SIG-M5 treated with dmso at 0.1 percent for 504 hours (cell line): ENCODE data around the gene TRIP11.

Source experiments
- DNase-seq: peaks from one replicate; lab custom pipeline; 2025; ENCODE audit not compliant: unreplicated experiment; lab: John Stamatoyannopoulos, UW

The TRIP11 gene

GRCh38 chr14:91961297-91962220, 78.3 kb downstream of the TRIP11 start:
- DNase-seq = no peak

DNA sequence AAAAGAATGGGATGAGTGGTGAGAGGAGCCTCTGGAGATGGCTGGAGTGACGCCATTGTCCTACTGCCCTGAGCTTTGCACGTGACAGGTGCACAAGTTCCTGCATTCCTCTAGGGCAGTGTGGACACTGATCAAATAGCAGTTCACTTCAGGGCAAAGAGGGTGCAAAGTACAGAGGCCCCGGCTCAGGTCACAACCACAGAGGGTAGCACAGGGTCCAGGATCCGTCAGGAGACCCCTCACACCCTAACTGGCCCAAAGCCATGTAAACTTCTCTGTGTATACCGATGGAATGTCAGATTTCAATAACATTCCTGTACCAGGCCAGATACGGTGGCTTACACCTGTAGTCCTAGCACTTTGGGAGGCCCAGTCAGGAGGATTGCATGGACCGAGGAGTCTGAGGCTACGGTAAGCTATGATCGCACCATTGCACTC, 82.0 kb downstream of the TRIP11 start:
- no peak for DNase-seq

DNA sequence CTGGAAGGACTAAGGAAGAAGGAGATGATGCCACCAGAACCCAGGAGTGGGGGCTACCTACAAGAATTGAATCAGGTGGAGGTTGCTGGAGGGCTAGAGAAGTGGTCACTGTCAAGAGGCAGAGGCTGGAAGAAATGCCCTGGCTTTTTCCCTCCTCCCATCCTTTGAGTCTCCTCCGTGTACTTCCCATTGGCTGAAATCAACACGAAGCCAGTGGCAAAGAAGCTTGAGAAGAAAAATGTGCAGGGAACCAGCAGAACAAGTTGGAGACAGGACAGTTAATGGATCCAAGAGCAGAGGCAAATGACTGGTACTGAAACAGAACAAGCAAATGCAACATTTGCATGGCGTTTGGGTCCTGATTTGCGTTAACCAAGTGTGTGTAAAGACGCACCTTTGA, 83.2 kb downstream of the TRIP11 start:
- DNase-seq = no peak

DNA sequence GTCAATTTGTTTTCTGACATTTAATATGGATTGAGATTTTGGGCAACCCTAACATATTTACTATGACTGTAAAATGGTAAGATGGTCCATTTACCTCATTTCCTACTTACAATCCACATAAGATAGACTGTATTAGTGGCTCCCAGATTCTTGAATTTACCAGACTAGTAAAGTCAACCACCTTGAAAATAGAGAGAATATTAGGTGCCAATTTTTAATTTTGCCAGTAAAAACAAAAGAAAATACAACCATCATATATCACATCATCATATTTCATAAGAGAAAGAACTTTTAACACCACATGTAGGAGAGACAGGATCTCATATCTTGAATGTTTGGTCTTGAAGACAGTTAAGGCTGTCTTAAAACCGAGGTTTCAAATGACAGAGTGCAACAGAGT, 84.7 kb downstream of the TRIP11 start:
- no peak for DNase-seq

- DNase-seq = no peak
Observed at GRCh38 chr14:91953170-91953985, 86.5 kb downstream of the TRIP11 start.

- no peak for DNase-seq
Observed at GRCh38 chr14:91947475-91948184, 92.2 kb downstream of the TRIP11 start, which contains the start of gene FBLN5. TSS of gene FBLN5 (minus strand) at chr14:91947694. CDS start at chr14:91947229, 465 bp downstream.

DNA sequence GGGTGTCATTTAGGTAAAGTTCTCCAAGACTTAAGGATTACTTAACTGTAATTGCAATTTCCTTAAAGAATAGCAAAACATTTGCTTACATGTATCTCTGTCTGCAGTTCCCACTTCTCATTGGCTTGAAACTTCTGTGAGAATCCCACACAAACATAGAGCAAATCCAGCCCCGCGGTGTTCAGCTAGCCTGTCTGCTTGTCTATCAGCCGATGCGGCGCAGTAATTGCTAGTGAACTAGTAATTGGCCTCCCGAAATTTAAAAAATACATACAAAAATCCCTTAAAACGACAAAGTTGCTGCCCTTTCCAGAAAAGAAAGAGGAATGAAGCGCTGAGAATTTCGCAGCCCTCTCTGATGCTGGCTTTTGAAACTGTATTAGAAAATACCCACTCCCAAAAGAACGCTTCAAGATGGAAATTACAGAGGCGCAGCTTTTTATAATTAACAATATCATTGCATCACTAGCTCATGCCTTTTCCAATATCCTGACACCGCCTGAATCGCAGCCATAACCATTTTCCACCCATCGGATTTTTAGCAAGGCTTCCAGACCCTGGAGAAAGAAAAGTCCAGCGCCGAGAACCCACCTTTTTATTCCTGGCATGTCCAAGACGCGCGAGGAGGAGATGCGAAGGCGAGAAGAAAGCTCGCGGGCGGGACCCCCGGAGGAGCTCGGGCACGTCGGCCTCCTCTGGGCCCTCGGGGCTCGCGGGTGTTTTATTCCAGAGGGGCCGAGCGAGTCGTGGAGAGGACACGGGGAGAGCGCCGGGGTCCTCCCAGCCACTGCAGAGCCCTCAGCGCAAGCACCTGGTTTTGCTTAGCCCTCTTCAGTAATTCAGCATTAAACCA, 93.0 kb downstream of the TRIP11 start:
- no peak for DNase-seq

DNA sequence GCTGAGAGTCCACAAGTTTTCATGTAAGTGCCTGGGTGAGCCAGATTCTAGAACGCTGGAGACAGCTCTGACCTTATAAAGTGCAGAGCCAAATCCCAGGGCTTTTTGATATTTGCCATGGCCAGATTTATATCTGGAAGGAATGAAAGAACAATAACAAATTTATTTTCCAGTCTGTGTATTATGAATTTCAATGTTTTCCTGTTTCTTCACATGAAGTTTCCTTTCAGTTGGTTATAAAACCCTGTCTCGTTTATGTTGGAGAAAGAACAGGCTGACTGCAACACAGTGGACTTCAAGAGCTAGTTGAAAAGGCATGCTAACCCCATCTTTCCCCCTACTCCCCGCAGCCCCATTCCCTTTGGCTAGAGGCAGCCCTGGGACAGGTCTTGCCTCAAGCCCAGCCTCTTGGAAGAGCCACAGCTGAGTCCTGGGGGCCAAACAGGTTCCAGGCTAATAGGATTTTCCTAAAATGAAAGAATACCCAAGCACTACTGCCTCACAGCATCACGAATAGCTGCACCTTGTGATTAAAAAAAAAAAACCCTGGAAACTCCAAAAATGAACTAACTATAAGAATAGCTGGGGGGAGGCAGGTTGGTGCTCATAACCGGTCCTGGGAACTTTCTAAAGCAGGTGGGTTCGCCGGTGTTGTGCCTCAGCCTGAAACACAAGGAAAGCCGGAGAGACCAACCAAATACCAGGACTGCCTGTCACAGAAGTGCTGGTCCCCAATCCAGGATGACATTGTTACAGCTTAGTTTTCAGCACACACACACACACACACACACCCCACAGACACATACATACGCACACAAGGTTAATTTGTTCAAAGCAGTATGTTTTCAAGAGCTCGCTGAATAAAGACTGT, 93.9 kb downstream of the TRIP11 start:
- no peak for DNase-seq

DNA sequence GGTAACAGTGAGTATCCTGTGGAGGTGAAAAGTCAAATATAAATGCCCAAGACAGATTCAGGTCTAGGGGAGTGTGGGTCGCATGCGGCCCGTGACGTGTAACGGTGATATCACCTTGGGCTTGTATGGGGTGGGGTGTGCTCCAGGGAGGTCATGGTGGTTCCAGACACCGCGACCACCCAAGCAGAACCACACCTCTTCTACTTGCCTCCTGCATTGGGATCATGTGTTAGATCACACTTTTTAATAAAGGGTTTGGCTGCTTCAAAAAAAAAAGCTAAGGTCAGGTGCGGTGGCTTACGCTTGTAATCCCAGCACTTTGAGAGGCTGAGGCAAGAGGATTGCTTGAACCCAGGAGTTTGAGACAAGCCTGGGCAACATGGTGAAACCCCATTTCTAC, 96.9 kb downstream of the TRIP11 start:
- no peak for DNase-seq

GRCh38 chr14:91942128-91942527, 97.7 kb downstream of the TRIP11 start:
- no peak for DNase-seq

GRCh38 chr14:91940209-91940608, 99.7 kb downstream of the TRIP11 start:
- no peak for DNase-seq

GRCh38 chr14:91935586-91935985, 104.3 kb downstream of the TRIP11 start:
- no peak for DNase-seq

DNA sequence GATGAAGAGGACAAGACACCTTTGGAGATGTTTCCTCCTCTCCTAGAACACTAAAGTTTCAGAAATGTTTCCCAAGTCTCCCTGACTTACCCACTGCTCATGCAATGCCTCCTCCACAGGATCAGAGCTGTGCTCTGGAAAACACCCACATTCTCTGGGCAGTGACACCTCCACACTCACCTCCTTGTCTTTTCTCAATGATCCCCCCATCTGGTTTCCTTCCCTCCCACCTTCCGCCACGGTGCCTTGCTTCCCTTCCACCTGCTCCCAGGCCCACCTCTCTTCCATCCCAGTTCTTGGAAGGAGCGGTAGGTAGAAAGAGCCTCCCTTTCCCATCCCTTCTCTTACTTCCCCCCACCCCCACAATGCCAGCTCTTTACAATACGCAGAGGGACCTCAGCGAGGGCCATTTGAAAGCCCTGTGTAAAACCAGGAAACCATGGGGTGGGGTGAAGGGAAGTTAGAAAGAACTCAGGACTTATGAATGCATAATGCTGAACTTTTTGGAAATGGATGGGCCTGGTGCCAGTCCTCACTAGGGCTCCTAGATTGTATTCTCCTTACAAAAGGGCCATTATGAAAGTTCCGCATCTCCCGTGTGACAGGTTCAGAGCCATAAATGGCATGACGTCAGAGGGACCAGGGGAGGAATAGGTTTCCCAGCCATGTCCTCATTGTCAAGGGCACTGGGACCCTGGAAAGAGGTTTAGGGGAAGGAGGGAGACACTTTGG, 105.1 kb downstream of the TRIP11 start:
- no peak for DNase-seq

DNA sequence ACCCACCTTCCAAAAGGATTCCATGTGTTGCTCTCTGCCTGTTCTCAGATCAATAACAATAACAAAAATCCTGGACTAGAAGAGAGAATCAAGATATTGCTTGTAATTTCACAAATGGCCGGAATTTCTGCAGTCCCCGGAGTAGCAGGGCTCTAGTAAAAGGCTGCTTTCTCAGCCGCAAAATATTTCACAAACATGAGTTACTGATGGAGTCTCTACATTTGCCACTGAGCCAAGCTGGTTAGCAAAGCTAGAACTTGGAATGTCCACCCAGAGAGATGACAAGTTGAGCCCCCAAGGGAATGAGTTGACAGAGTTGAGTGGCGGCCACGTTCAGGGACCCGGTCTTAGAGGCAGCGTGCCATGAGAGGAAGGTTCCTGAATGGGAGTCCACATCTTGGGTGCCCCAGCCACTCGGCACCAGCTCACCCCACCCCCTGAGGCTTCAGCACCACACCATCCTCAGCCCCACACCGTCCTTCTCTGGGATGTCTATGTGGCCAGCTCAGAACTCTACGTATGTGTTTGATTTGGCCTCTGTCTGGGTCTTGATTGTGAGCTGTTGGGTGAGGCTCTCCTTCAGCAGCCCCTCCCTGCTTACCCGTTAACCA, 108.3 kb downstream of the TRIP11 start:
- no peak for DNase-seq

GRCh38 chr14:91929700-91930099, 110.2 kb downstream of the TRIP11 start:
- no peak for DNase-seq

DNA sequence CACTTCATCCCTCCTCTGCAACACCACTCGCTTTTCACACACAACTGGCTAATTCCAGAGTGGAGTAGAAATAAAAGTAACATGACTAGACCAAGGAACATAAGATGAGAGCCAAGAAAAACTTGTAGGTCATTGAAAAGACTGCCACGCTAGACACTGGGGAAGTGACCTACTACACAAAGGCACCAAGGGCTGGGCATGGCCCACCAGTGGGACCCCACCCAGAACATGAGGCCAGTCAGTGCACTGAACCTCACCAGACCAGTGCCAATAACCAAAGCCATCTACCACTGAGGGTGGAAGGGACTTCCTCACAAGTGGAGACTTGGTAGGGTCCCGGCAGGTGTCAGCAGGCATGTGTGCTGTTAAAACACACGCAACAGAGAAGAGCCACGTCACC, 112.1 kb downstream of the TRIP11 start:
- no peak for DNase-seq

DNA sequence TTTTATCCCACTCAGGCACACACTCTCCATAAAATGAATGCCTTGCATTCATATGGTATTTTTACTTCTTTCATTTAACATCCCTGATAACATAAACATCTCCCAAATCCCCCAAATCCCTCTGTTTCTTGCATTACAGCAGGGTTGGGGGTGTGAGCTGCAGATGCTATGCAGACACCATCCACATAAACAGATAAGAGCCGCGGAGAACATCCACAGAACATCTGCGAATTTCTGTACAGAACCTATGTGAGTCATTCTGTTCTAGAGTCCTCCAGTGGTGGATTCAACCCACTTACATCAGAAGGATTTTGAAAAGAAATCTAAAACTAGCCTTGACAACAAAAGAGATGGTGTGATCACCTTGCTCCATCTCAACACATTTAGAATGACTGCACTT, 112.7 kb downstream of the TRIP11 start:
- no peak for DNase-seq

GRCh38 chr14:91926131-91926890, 113.5 kb downstream of the TRIP11 start:
- DNase-seq = no peak
